ENCODE data around the gene MMP27. TPM values are rescaled to one million over a fixed set of nuclear protein-coding genes. Genes with fewer than 3 reads are reported as not detected.
A peak's percentile ranks its signal among the peaks of the same experiment; 100 is the strongest.
"Not testable (repeated sequence)": the region's sequence is repeated elsewhere in the genome, so short reads cannot be mapped to it uniquely, and the experiment has no call there.

Gene MMP27, protein sequence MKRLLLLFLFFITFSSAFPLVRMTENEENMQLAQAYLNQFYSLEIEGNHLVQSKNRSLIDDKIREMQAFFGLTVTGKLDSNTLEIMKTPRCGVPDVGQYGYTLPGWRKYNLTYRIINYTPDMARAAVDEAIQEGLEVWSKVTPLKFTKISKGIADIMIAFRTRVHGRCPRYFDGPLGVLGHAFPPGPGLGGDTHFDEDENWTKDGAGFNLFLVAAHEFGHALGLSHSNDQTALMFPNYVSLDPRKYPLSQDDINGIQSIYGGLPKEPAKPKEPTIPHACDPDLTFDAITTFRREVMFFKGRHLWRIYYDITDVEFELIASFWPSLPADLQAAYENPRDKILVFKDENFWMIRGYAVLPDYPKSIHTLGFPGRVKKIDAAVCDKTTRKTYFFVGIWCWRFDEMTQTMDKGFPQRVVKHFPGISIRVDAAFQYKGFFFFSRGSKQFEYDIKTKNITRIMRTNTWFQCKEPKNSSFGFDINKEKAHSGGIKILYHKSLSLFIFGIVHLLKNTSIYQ
- not detected in 2 replicates for total RNA-seq (2014; rRNA removed; shearing (Covaris generic))

DNA sequence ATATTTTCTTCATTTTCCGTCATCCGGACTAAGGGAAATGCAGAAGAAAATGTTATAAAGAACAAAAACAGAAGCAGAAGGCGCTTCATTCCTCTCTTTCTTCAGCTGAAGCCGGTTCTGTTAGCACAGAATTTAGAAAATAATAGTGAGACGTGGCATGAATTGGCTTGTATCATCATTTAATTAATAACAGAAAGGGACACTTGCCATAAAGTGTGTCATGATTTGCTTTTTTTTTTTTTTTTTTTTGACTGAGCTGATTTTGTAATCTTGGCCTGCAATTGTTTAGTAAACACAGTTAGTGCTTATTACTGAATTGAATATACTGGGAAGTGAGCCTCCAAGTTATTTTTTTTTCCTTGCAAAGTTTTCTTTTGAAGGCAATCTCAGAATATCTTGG, at the start of gene MMP27:
TSS of gene MMP27 (minus strand) at position 144 of the 400 bp plus-strand sequence. CDS start at position 89, 55 bp downstream.
- Histone ChIP-seq H3K27ac (no peak within 1 kb of the TSS), H3K36me3 (no peaks in the 10 kb centered on the region), H3K27me3 (replicated peaks) (no peaks in the 10 kb centered on the region), H3K4me1 (replicated peaks) (no peaks in the 10 kb centered on the region), H3K4me3 (no peak within 1 kb of the TSS), H3K9me3 (replicated peaks) (no peaks in the 10 kb centered on the region)
- no peak for DNase-seq (ENCODE audit: low read depth in 1 of 2, low spot score in 2 of 2)

DNA sequence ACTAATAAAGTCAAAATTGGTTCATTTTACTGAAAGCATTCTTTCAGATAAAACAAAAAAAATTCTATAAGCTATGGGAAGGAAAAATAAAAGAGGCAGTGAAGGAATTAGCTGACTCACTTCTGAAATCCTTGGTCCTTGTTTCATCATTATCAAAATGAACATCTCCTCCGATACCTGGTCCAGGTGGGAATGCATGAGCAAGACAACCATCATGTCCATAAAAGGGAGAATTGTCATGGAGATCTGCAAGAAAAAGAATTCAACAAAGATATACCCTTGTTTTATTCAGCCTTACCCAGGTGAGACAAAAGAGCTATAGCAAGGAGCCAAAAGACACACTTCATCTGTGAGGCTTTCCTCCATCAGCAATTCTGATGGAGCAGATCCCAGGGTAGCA, 47.7 kb upstream of the MMP27 start:
- H3K9me3 ChIP-seq (replicated peaks): no peaks in the 10 kb centered on the region
- H3K27me3 ChIP-seq (replicated peaks): no peaks in the 10 kb centered on the region
- H3K27ac ChIP-seq: no peak overlapping the region
- no peak overlapping the region for H3K4me3 ChIP-seq
- DNase-seq (ENCODE audit: low read depth in 1 of 2, low spot score in 2 of 2): no peak
- H3K4me1 ChIP-seq (replicated peaks): 0 out of 2 replicates have a peak, but pooled peaks cover 2% of the 10 kb centered on the region
- H3K36me3 ChIP-seq: no peaks in the 10 kb centered on the region

DNA sequence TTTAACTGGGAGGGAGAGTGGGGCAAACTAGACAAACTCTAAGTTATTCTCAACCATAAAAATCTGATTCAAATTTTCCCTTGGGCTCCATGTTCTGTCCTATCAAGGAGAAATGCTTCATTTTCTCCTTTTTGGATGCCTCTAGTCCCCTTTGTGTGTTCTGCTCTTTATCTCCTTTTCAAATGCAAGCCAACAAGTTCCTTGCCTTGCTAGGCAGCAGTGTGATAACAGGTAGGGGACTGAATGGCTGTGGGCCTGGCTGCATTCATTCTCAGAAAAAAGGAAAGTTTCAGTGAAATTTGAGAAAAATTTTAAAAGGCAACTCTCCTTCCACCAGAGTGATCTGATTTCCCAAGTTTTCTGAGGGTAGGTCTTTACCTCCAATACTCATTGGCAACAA, 46.1 kb upstream of the MMP27 start:
- H3K27me3 ChIP-seq (replicated peaks): no peaks in the 10 kb centered on the region
- no peaks in the 10 kb centered on the region for H3K9me3 ChIP-seq (replicated peaks)
- no peak overlapping the region for H3K27ac ChIP-seq
- H3K36me3 ChIP-seq: no peaks in the 10 kb centered on the region
- H3K4me1 ChIP-seq (replicated peaks): no peaks in the 10 kb centered on the region
- no peak overlapping the region for H3K4me3 ChIP-seq
- no peak for DNase-seq (ENCODE audit: low read depth in 1 of 2, low spot score in 2 of 2)

DNA sequence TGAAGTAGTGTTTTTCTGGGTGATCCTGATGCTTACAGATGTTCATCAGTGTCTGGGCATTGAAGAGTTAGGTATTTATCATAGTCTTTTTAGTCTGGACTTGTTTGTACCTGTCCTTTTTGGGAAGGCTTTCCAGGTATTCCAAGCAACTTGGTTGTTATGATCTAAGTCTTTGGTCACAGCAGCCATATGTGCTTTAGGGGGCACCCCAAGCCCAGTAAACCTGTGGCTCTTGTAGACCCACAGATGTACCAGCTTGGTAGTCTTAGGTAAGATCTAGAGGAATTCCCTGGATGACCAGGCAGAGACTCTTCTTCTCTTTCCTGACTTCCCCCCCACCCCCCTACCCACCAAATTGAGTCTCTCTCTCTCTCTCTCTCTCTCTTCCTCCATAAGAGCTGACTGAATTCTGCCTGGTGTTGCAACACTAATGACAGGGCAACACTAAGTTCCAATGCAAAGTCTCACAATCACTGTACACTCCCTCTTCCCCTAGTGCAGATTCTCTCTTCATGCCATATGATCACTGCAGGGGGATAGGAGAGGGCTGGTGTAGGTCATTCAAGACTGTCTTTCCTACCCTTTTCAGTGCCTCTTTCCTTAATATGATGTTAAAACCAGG, 43.6 kb upstream of the MMP27 start:
- H3K27ac ChIP-seq: no peak overlapping the region
- H3K4me3 ChIP-seq: no peak overlapping the region

DNA sequence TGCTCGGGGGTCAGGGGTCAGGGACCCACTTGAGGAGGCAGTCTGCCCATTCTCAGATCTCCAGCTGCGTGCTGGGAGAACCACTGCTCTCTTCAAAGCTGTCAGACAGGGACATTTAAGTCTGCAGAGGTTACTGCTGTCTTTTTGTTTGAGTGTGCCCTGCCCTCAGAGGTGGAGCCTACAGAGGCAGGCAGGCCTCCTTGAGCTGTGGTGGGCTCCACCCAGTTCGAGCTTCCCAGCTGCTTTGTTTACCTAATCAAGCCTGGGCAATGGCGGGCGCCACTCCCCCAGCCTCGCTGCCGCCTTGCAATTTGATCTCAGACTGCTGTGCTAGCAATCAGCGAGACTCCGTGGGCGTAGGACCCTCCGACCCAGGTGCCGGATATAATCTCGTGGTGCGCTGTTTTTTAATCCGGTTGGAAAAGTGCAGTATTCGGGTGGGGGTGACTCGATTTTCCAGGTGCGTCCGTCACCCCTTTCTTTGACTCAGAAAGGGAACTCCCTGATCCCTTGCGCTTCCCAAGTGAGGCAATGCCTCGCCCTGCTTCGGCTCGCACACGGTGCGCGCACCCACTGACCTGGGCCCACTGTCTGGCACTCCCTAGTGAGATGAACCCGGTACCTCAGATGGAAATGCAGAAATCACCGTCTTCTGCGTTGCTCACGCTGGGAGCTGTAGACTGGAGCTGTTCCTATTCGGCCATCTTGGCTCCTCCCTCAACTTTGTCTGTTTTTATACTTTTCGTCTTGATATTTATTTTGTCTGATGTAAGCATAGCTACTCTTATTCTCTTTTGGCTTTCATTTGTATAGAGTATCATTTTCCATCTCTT, 41.4 kb upstream of the MMP27 start:
- DNase-seq (ENCODE audit: low read depth in 1 of 2, low spot score in 2 of 2); H3K4me3 ChIP-seq; H3K27ac ChIP-seq; H3K36me3 ChIP-seq; H3K27me3 ChIP-seq (replicated peaks); H3K9me3 ChIP-seq (replicated peaks); H3K4me1 ChIP-seq (replicated peaks): not testable (repeated sequence)

More for the DNA sequence above, 43.6 kb upstream of the MMP27 start:
- Histone ChIP-seq H3K9me3 (replicated peaks) (no peaks in the 10 kb centered on the region), H3K27me3 (replicated peaks) (no peaks in the 10 kb centered on the region), H3K4me1 (replicated peaks) (no peaks in the 10 kb centered on the region), H3K36me3 (no peaks in the 10 kb centered on the region)
- no peak for DNase-seq (ENCODE audit: low read depth in 1 of 2, low spot score in 2 of 2)

DNA sequence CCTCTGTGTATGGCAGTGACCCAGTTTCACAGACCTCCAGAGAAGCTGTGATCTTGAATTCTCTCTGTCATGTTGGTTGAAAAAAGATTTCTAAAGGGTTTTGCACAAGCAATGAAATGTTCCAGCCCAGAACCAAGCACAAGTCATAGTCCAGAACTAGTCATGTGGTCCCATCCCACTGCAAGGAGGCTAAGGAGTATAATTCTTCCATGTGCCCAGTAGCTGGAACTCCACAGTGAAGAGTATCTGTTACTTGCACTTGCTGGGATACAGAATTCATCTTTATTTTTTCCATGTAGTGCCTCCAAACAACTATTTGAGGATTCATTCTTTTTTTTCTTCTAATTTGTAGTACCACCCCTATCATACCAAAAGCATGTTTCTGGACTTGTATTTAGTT, 29.1 kb upstream of the MMP27 start:
- Histone ChIP-seq H3K4me3 (no peak overlapping the region), H3K9me3 (replicated peaks) (no peaks in the 10 kb centered on the region), H3K27me3 (replicated peaks) (no peaks in the 10 kb centered on the region), H3K27ac (no peak overlapping the region), H3K36me3 (no peaks in the 10 kb centered on the region), H3K4me1 (replicated peaks) (no peaks in the 10 kb centered on the region)
- DNase-seq (ENCODE audit: low read depth in 1 of 2, low spot score in 2 of 2): no peak

DNA sequence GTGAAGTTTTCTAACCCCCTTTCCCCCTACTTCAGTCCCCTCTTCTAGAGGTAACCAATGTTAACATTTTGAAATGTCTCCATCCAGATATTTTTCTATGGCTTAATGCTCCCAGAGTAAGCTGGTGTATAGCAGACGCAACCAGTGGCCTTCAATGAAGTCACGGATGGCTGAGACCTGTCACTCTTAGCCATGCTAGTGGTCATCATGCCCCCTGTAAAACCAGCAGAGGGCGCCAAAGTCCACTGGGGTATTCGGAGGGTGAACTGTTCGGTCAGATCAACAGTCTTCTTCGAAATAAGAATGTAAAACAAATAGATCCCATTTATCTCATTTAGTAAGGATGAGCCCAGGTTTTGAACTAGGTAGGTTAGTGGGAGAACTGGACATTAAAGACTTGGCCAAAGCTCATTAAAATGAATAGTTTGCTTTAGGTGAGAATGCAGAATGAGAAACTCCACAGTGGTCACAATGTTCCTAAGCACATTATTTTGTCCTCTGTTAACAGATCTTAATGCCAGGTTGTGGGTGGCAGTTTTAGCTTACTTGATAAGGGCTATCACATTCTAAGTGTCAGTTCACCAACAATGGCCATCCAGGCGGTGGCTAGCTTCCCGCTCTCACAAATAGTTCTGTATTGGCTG, 27.8 kb upstream of the MMP27 start:
- DNase-seq (ENCODE audit: low read depth in 1 of 2, low spot score in 2 of 2): peak; percentile 31 to 62
- Histone ChIP-seq H3K36me3 (no peaks in the 10 kb centered on the region), H3K4me3 (no peak overlapping the region), H3K27me3 (replicated peaks) (no peaks in the 10 kb centered on the region), H3K9me3 (replicated peaks) (no peaks in the 10 kb centered on the region), H3K27ac (no peak overlapping the region), H3K4me1 (replicated peaks) (no peaks in the 10 kb centered on the region)

DNA sequence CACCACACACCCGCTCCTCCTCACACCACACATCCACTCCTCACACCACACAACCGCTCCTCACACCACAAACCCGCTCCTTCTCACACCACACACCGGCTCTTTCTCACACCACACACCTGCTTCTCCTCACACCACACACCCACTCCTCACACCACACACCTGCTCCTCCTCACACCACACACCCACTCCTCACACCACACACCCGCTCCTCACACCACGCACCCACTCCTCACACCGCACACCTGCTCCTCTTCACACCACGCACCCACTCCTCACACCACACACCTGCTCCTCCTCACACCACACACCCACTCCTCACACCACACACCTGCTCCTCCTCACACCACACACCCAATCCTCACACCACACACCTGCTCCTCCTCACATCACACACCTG, 25.4 kb upstream of the MMP27 start:
- H3K4me3 ChIP-seq; H3K4me1 ChIP-seq (replicated peaks); H3K36me3 ChIP-seq; H3K27me3 ChIP-seq (replicated peaks); DNase-seq (ENCODE audit: low read depth in 1 of 2, low spot score in 2 of 2); H3K9me3 ChIP-seq (replicated peaks); H3K27ac ChIP-seq: not testable (repeated sequence)

DNA sequence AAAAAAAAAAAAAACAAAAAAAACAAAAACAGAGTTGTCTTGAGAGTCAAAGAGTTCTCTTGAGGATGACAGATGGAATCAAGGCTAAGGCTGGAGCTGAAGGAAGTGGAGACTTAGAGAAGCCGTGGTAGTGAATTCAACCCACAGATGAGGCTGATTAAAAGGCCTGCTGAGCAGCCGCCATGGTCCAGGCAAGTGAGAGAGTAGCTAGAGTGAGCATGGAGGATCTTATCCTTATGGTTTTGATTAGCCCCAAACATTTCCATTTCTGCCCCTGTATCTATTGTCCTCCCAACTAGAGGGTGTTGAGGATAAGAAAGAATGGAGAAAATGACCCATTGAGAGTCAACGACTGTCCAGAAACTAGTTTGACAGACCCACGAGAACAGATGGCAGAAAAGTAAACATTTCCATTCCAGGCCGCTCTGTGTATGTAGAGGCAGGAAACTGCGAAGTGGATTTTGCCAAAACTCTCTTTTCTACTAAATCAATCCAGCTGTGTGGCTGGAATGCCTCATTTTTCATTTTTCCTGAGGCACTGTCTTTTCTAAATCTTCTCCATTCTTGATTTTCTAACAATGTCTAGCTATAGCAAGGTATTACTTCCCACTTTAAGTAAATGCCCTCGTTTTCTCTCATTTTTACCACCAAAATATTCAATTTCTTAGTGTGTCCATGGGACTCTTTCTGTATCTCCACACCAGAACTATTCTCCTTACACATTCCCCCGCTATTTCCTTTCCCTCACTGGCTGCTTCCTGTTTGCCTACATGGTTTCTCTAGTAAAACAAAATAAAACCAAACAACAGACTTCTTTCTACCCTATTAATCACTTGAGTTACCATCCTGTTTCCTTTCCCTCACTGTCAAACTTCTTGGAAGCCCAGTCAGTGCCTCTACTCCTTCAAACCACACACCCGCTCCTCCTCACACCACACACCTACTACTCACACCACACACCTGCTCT, 24.6 kb upstream of the MMP27 start:
- no peaks in the 10 kb centered on the region for H3K4me1 ChIP-seq (replicated peaks)
- no peaks in the 10 kb centered on the region for H3K27me3 ChIP-seq (replicated peaks)
- H3K9me3 ChIP-seq (replicated peaks): no peaks in the 10 kb centered on the region
- no peak overlapping the region for H3K4me3 ChIP-seq
- no peaks in the 10 kb centered on the region for H3K36me3 ChIP-seq
- DNase-seq (ENCODE audit: low read depth in 1 of 2, low spot score in 2 of 2): peak in 1 of 2 experiments; percentile 1
- no peak overlapping the region for H3K27ac ChIP-seq

DNA sequence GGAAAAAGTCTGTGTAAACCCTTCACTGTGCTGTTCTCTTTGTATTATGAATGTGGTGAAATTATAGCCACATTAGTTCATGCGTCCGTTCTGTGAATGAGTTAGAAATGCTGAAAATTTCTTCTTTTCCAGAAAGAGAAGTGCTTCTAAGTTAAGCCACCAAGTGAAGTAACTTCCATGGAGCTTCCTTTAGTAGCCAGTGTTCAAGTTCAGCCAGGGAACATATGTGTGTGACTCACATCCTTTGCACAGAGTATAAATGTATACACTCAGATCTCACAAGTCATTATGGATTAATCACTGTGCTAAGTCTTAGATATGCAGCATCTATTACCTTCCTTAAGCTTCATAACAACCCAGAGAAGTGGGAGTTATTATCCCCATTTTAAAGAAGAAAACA, 22.3 kb upstream of the MMP27 start:
- Histone ChIP-seq H3K27me3 (replicated peaks) (no peaks in the 10 kb centered on the region), H3K9me3 (replicated peaks) (no peaks in the 10 kb centered on the region), H3K36me3 (no peaks in the 10 kb centered on the region), H3K4me1 (replicated peaks) (no peaks in the 10 kb centered on the region), H3K4me3 (no peak overlapping the region), H3K27ac (no peak overlapping the region)
- no peak for DNase-seq (ENCODE audit: low read depth in 1 of 2, low spot score in 2 of 2)

DNA sequence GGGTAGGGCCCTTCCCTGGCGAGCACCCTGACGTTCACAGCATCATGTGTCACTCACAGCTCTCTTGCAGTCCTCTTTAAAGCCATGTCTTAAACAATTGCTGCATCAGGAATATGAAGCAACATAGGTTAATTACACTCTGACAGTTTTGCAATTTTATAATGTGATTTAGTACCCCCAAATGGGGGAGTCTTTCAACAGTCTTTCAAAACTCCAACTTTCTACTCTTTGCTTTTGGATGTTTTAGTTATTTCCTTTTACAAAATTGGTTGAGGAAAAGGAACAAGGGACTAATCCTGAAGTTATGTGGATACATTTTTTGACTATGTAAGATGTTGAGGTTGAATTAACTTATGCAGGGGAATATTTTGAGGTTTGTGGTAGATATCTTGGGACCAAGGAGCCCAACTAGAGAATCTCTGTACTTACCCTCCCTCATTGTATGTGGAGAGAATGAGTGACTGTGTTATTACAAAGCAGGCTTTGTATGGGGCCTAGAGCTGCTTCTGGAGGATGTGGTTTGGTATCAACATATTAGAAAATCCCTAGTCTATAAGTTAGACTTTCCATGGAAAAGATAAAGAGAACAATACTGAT, 19.4 kb upstream of the MMP27 start, which contains the start of gene MMP8:
TSS of gene MMP8 (minus strand) at position 51 of the 597 bp plus-strand sequence. CDS start 99 bp downstream, outside the sequence.
- Histone ChIP-seq H3K27ac (no peak within 1 kb of the TSS), H3K4me3 (no peak within 1 kb of the TSS), H3K36me3 (no peaks in the 10 kb centered on the region), H3K27me3 (replicated peaks) (no peaks in the 10 kb centered on the region), H3K4me1 (replicated peaks) (no peaks in the 10 kb centered on the region), H3K9me3 (replicated peaks) (no peaks in the 10 kb centered on the region)
- no peak for DNase-seq (ENCODE audit: low read depth in 1 of 2, low spot score in 2 of 2)

DNA sequence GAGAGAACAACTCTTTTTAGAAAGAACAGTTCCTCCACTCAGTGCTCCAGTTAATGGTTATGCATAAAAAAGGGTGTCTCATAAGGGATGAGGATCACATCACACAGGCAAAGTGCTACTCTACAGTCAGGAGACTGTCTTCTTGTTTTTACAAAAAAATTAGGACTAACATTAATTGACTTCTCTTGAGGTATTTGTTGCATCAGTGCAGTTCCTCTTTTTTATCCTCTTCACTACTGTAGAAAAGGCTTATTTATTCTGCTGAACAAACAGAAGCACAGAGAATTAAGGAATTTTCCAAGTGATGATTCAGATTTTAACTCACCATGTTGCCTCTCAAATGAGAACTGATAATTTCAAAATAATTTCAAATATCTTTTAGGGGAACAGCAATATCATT, 17.3 kb upstream of the MMP27 start:
- Histone ChIP-seq H3K27ac (no peak overlapping the region), H3K9me3 (replicated peaks) (no peaks in the 10 kb centered on the region), H3K36me3 (no peaks in the 10 kb centered on the region), H3K27me3 (replicated peaks) (no peaks in the 10 kb centered on the region), H3K4me3 (no peak overlapping the region), H3K4me1 (replicated peaks) (no peaks in the 10 kb centered on the region)
- DNase-seq (ENCODE audit: low read depth in 1 of 2, low spot score in 2 of 2): no peak
